Cardiac muscle cell (in vitro differentiated cells and primary cell): Measurements from ENCODE around the gene ACTR5. TPM values are rescaled to one million over a fixed set of nuclear protein-coding genes. Genes with fewer than 3 reads are reported as not detected.
A peak's percentile ranks its signal among the peaks of the same experiment; 100 is the strongest.

Source experiments
- DNase-seq, 2 donors: peaks; one replicate each; pipeline versions ENCODE4 v3.0.0 to v3.0.0-alpha.2; 2010 to 2017; ENCODE audit warnings: low read depth in 1 of 2, low spot score in 1 of 2
- H3K27ac ChIP-seq: fragments of 200-600 bp; sonication (generic); 2 replicates; pipeline ENCODE4 v1.5.1; 2016
- H3K27me3 ChIP-seq: fragments of 200-600 bp; sonication (generic); 2 replicates; pipeline ENCODE4 v1.6.0; 2016; ENCODE audit warnings: control low read depth
- H3K36me3 ChIP-seq: fragments of 200-600 bp; sonication (generic); 2 replicates; pipeline ENCODE4 v1.5.1; 2016; ENCODE audit warnings: control low read depth
- H3K4me1 ChIP-seq: fragments of 200-600 bp; sonication (generic); 2 replicates; pipeline ENCODE4 v1.8.1; 2017; ENCODE audit warnings: low read depth, mild to moderate bottlenecking, mixed run types
- H3K4me3 ChIP-seq: fragments of 200-600 bp; sonication (generic); 2 replicates; pipeline ENCODE4 v1.5.1; 2016; ENCODE audit warnings: mild to moderate bottlenecking
- H3K9me3 ChIP-seq: fragments of 200-600 bp; sonication (generic); 2 replicates; pipeline ENCODE4 v1.5.1; 2017; ENCODE audit warnings: low read depth, mild to moderate bottlenecking, control low read depth
- CTCF ChIP-seq: IDR thresholded peaks from 2 replicates; pipeline ENCODE4 v1.5.1; 2012; ENCODE audit warnings: low read depth, mild to moderate bottlenecking, low read length
- polyA plus RNA-seq: library from polyadenylated mRNA; unstranded; fragments of >200 nt; fragmentation: Nextera tagmentation; extraction: Ambion mirVana; gene quantifications from 2 replicates; pipeline ENCODE4 v1.2.1, GENCODE V29; 2016
- total RNA-seq: library from RNA; depleted of rRNA; stranded (reverse); fragments of >200 nt; gene quantifications from 2 replicates; pipeline ENCODE4 v1.2.3, GENCODE V29; 2016

Gene ACTR5
- total and polyA plus RNA-seq, 2 experiments from 2014 or later: 6.4 to 8.7 TPM

GRCh38 chr20:38751360-38751976 is 3.2 kb downstream of the ACTR5 start:
- Histone ChIP-seq H3K9me3 (no peaks in the 10 kb centered on the region), H3K4me1 (no peaks in the 10 kb centered on the region), H3K27me3 (no peaks in the 10 kb centered on the region), H3K27ac (no peak overlapping the region), H3K4me3 (no peak overlapping the region), H3K36me3 (peaks cover 23% of the 10 kb centered on the region)
- TF ChIP-seq CTCF: peak; percentile 66
- DNase-seq: peak in 1 of 2 donors; percentile 57

- Histone ChIP-seq H3K27me3 (no peaks in the 10 kb centered on the region), H3K4me1 (no peaks in the 10 kb centered on the region), H3K36me3 (peaks cover 28% of the 10 kb centered on the region), H3K9me3 (no peaks in the 10 kb centered on the region), H3K27ac (no peak overlapping the region), H3K4me3 (no peak overlapping the region)
- TF ChIP-seq CTCF: no peak
- no peak for DNase-seq
Measured at GRCh38 chr20:38752029-38752428, 3.8 kb downstream of the ACTR5 start.

GRCh38 chr20:38754924-38755323 is 6.7 kb downstream of the ACTR5 start:
- peaks cover 31% of the 10 kb centered on the region for H3K36me3 ChIP-seq
- H3K4me3 ChIP-seq: no peak overlapping the region
- no peaks in the 10 kb centered on the region for H3K9me3 ChIP-seq
- DNase-seq: no peak
- no peaks in the 10 kb centered on the region for H3K4me1 ChIP-seq
- no peaks in the 10 kb centered on the region for H3K27me3 ChIP-seq
- TF ChIP-seq CTCF: no peak
- H3K27ac ChIP-seq: no peak overlapping the region

- DNase-seq: no peak
- Histone ChIP-seq H3K27me3 (no peaks in the 10 kb centered on the region), H3K4me1 (no peaks in the 10 kb centered on the region), H3K36me3 (peaks cover 33% of the 10 kb centered on the region), H3K27ac (no peak overlapping the region), H3K4me3 (no peak overlapping the region), H3K9me3 (no peaks in the 10 kb centered on the region)
- no peak for TF ChIP-seq CTCF
Measured at GRCh38 chr20:38755324-38755910, 7.2 kb downstream of the ACTR5 start.

- DNase-seq: peak in 1 of 2 donors; percentile 61
- H3K4me3 ChIP-seq: no peak overlapping the region
- no peaks in the 10 kb centered on the region for H3K27me3 ChIP-seq
- peaks cover 33% of the 10 kb centered on the region for H3K36me3 ChIP-seq
- TF ChIP-seq CTCF: no peak
- no peak overlapping the region for H3K27ac ChIP-seq
- no peaks in the 10 kb centered on the region for H3K4me1 ChIP-seq
- no peaks in the 10 kb centered on the region for H3K9me3 ChIP-seq
Measured at GRCh38 chr20:38757145-38757775, 9.0 kb downstream of the ACTR5 start.
